ENCODE results near the gene KRTAP20-2. TPM values are rescaled to one million over a fixed set of nuclear protein-coding genes. Genes with fewer than 3 reads are reported as not detected.

The KRTAP20-2 gene
- total and polyA plus RNA-seq, 10 of the 15 experiments (the other 5 are each of a cell fraction or from before 2014, with no cell fraction given): not detected

DNA sequence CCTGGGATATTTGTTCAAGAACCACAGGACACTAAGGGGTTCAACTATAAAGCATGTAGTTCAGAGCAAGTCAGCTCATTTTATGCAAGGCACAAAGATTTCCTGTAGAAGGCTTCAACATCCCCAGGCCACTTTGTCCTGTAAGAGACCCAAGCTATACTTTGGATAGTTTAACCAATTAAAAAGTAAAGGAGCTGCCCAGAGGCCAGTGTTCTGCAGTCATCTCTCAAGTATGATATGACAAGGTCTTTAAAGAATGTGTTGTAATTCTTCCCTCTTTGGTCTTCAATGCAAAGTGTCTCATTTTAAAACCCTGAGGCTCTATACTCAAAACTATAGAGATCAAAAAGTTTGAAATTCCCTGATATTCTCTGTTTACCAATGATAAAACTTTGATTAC is 41.7 kb downstream of the KRTAP20-2 start:
- ChIA-PET POLR2A (no interaction called here), CTCF (no interaction called here), SMC1A (ENCODE audit: uncharacterized antibody, unreplicated experiment) (no interaction called here), RAD21 (ENCODE audit: unreplicated experiment) (no interaction called here)
- no peak for ATAC-seq
- FAIRE-seq: no peak
- Histone ChIP-seq H3K9me3 (replicated peaks; ENCODE audit: control insufficient read depth, insufficient read depth, low read length) (no peaks in the 10 kb centered on the region), H3K36me3 (ENCODE audit: control insufficient read depth in 2 of 2, insufficient read depth in 2 of 2, low read length in 1 of 2) (no peaks in the 10 kb centered on the region), H3K4me2 (ENCODE audit: control insufficient read depth, insufficient read depth) (no peak overlapping the region), H3K27ac (ENCODE audit: control insufficient read depth, insufficient read depth) (no peak overlapping the region), H3K79me2 (ENCODE audit: control insufficient read depth, insufficient read depth, low read length) (no peaks in the 10 kb centered on the region), H4K20me1 (ENCODE audit: control insufficient read depth, insufficient read depth) (no peaks in the 10 kb centered on the region), H3K9ac (ENCODE audit: control insufficient read depth, insufficient read depth, low read length) (no peak overlapping the region), H2AFZ (ENCODE audit: control insufficient read depth, low read depth, low read length) (no peak overlapping the region), H3K27me3 (replicated peaks in 1 of 2; ENCODE audit: control insufficient read depth in 2 of 2, insufficient read depth in 2 of 2, low read length in 1 of 2) (no peaks in the 10 kb centered on the region), H3K4me1 (ENCODE audit: control insufficient read depth, insufficient read depth, low read length) (no peaks in the 10 kb centered on the region), H3K4me3 (no peak overlapping the region)
- TF ChIP-seq, protein P1, sequence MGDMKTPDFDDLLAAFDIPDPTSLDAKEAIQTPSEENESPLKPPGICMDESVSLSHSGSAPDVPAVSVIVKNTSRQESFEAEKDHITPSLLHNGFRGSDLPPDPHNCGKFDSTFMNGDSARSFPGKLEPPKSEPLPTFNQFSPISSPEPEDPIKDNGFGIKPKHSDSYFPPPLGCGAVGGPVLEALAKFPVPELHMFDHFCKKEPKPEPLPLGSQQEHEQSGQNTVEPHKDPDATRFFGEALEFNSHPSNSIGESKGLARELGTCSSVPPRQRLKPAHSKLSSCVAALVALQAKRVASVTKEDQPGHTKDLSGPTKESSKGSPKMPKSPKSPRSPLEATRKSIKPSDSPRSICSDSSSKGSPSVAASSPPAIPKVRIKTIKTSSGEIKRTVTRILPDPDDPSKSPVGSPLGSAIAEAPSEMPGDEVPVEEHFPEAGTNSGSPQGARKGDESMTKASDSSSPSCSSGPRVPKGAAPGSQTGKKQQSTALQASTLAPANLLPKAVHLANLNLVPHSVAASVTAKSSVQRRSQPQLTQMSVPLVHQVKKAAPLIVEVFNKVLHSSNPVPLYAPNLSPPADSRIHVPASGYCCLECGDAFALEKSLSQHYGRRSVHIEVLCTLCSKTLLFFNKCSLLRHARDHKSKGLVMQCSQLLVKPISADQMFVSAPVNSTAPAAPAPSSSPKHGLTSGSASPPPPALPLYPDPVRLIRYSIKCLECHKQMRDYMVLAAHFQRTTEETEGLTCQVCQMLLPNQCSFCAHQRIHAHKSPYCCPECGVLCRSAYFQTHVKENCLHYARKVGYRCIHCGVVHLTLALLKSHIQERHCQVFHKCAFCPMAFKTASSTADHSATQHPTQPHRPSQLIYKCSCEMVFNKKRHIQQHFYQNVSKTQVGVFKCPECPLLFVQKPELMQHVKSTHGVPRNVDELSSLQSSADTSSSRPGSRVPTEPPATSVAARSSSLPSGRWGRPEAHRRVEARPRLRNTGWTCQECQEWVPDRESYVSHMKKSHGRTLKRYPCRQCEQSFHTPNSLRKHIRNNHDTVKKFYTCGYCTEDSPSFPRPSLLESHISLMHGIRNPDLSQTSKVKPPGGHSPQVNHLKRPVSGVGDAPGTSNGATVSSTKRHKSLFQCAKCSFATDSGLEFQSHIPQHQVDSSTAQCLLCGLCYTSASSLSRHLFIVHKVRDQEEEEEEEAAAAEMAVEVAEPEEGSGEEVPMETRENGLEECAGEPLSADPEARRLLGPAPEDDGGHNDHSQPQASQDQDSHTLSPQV (IDR thresholded peaks at IDR 0.05): no peak
- TF ChIP-seq STAT1 (conservative IDR thresholded peaks at IDR 0.05): no peak
- TF ChIP-seq NR2C1 (IDR thresholded peaks at IDR 0.05): no peak
- TF ChIP-seq POLR2AphosphoS2 (IDR thresholded peaks at IDR 0.05; ENCODE audit: low read depth, low read length): no peak
- no peak for TF ChIP-seq CHD1 (IDR thresholded peaks at IDR 0.05; ENCODE audit: low read depth, low read length)
- no peak for TF ChIP-seq RELA (IDR thresholded peaks at IDR 0.05; ENCODE audit: borderline replicate concordance, partially characterized antibody)
- no peak for TF ChIP-seq ZBED1 (IDR thresholded peaks at IDR 0.05; ENCODE audit: borderline replicate concordance)
- no peak for TF ChIP-seq JUNB (IDR thresholded peaks at IDR 0.05)
- TF ChIP-seq, protein P2, sequence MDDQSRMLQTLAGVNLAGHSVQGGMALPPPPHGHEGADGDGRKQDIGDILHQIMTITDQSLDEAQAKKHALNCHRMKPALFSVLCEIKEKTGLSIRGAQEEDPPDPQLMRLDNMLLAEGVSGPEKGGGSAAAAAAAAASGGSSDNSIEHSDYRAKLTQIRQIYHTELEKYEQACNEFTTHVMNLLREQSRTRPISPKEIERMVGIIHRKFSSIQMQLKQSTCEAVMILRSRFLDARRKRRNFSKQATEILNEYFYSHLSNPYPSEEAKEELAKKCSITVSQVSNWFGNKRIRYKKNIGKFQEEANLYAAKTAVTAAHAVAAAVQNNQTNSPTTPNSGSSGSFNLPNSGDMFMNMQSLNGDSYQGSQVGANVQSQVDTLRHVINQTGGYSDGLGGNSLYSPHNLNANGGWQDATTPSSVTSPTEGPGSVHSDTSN (IDR thresholded peaks at IDR 0.05; ENCODE audit: insufficient replicate concordance, low read depth, low read length): no peak
- TF ChIP-seq KDM1A (IDR thresholded peaks at IDR 0.05; ENCODE audit: borderline replicate concordance): no peak
- TF ChIP-seq RB1 (IDR thresholded peaks at IDR 0.05; ENCODE audit: borderline replicate concordance): no peak
- TF ChIP-seq, protein P3, sequence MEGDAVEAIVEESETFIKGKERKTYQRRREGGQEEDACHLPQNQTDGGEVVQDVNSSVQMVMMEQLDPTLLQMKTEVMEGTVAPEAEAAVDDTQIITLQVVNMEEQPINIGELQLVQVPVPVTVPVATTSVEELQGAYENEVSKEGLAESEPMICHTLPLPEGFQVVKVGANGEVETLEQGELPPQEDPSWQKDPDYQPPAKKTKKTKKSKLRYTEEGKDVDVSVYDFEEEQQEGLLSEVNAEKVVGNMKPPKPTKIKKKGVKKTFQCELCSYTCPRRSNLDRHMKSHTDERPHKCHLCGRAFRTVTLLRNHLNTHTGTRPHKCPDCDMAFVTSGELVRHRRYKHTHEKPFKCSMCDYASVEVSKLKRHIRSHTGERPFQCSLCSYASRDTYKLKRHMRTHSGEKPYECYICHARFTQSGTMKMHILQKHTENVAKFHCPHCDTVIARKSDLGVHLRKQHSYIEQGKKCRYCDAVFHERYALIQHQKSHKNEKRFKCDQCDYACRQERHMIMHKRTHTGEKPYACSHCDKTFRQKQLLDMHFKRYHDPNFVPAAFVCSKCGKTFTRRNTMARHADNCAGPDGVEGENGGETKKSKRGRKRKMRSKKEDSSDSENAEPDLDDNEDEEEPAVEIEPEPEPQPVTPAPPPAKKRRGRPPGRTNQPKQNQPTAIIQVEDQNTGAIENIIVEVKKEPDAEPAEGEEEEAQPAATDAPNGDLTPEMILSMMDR (IDR thresholded peaks at IDR 0.05 in 2 of 3, conservative IDR thresholded peaks at IDR 0.05 in 1 of 3; ENCODE audit: control insufficient read depth in 2 of 3, extremely low read depth in 1 of 3, insufficient read depth in 1 of 3, low read depth in 3 of 3, low read length in 3 of 3): no peak
- no peak for TF ChIP-seq CREB1 (IDR thresholded peaks at IDR 0.05; ENCODE audit: low read depth)
- no peak for TF ChIP-seq BRCA1 (IDR thresholded peaks at IDR 0.05; ENCODE audit: low read depth, low read length)
- no peak for TF ChIP-seq SP1 (IDR thresholded peaks at IDR 0.05; ENCODE audit: low read depth, low read length)
- no peak for TF ChIP-seq STAT3 (IDR thresholded peaks at IDR 0.05; ENCODE audit: low read depth, low read length)
- DNase-seq (ENCODE audit: low read depth, low spot score): no peak
- intact Hi-C loops (cut with micrococcal nuclease; ENCODE audit: unreplicated experiment): no loop called here
- BruUV-seq (replicated peaks): no TSS peak
- in situ Hi-C loops (cut with MboI): no loop called here
